ENCODE results near the gene CCDC137. TPM values are rescaled to one million over a fixed set of nuclear protein-coding genes. Genes with fewer than 3 reads are reported as not detected.

The CCDC137 gene
- total RNA-seq, 4 donors from 2014 or later, result 13.9 to 27.2 (median 17.0) TPM

- H3K4me3 ChIP-seq, result peak overlapping the region in 2 of 4 donors; percentile 88 to 99
- peaks cover 0 to 22% (median 5%) of the 10 kb centered on the region in 4 donors for H3K4me1 ChIP-seq
- H3K27me3 ChIP-seq, result no peaks in the 10 kb centered on the region
- H3K36me3 ChIP-seq, result no peaks in the 10 kb centered on the region
- H3K9me3 ChIP-seq, result no peaks in the 10 kb centered on the region
- DNase-seq, result peak in 1 of 3 donors; percentile 55
- peak overlapping the region in 1 of 4 donors; percentile 94 for H3K27ac ChIP-seq
- TF ChIP-seq POLR2A (IDR thresholded peaks at IDR 0.05), result no peak
- TF ChIP-seq, protein P1, sequence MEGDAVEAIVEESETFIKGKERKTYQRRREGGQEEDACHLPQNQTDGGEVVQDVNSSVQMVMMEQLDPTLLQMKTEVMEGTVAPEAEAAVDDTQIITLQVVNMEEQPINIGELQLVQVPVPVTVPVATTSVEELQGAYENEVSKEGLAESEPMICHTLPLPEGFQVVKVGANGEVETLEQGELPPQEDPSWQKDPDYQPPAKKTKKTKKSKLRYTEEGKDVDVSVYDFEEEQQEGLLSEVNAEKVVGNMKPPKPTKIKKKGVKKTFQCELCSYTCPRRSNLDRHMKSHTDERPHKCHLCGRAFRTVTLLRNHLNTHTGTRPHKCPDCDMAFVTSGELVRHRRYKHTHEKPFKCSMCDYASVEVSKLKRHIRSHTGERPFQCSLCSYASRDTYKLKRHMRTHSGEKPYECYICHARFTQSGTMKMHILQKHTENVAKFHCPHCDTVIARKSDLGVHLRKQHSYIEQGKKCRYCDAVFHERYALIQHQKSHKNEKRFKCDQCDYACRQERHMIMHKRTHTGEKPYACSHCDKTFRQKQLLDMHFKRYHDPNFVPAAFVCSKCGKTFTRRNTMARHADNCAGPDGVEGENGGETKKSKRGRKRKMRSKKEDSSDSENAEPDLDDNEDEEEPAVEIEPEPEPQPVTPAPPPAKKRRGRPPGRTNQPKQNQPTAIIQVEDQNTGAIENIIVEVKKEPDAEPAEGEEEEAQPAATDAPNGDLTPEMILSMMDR (IDR thresholded peaks at IDR 0.05), result no peak
Observed at GRCh38 chr17:81635431-81635830, 31.1 kb upstream of the CCDC137 start.

- H3K36me3 ChIP-seq, result no peaks in the 10 kb centered on the region
- peak overlapping the region; percentile 54 to 99 (median 92) for H3K4me3 ChIP-seq
- peak overlapping the region; percentile 82 to 94 (median 90) for H3K27ac ChIP-seq
- DNase-seq, result no peak
- TF ChIP-seq, protein P1 (IDR thresholded peaks at IDR 0.05), result no peak
- TF ChIP-seq POLR2A (IDR thresholded peaks at IDR 0.05), result no peak
- no peaks in the 10 kb centered on the region for H3K9me3 ChIP-seq
- H3K4me1 ChIP-seq, result peaks cover 0 to 22% (median 5%) of the 10 kb centered on the region in 4 donors
- no peaks in the 10 kb centered on the region for H3K27me3 ChIP-seq
Observed at GRCh38 chr17:81635973-81636504, 30.5 kb upstream of the CCDC137 start.

- DNase-seq, result peak; percentile 74 to 90 (median 89)
- H3K9me3 ChIP-seq, result no peaks in the 10 kb centered on the region
- TF ChIP-seq, protein P1 (IDR thresholded peaks at IDR 0.05), result no peak
- TF ChIP-seq POLR2A (IDR thresholded peaks at IDR 0.05), result peak; percentile 68 to 92
- H3K27me3 ChIP-seq, result no peaks in the 10 kb centered on the region
- H3K36me3 ChIP-seq, result no peaks in the 10 kb centered on the region
- peak within 1 kb of the TSS; percentile 54 to 99 (median 92) for H3K4me3 ChIP-seq
- H3K4me1 ChIP-seq, result peaks cover 0 to 22% (median 5%) of the 10 kb centered on the region in 4 donors
- H3K27ac ChIP-seq, result peak within 1 kb of the TSS; percentile 82 to 94 (median 90)
Observed at GRCh38 chr17:81636505-81637288, 29.8 kb upstream of the CCDC137 start, which contains the start of the genes NPLOC4 and TSPAN10. Gene NPLOC4 (minus strand): TSS chr17:81637112. CDS start chr17:81636930, 182 bp downstream. Gene TSPAN10 (plus strand): TSS chr17:81637196. CDS start chr17:81642413, 5,217 bp downstream.

- no peak overlapping the region for H3K4me3 ChIP-seq
- H3K36me3 ChIP-seq, result no peaks in the 10 kb centered on the region
- TF ChIP-seq POLR2A (IDR thresholded peaks at IDR 0.05), result no peak
- TF ChIP-seq, protein P1 (IDR thresholded peaks at IDR 0.05), result no peak
- H3K27ac ChIP-seq, result no peak overlapping the region
- peaks cover 0 to 22% (median 5%) of the 10 kb centered on the region in 4 donors for H3K4me1 ChIP-seq
- H3K9me3 ChIP-seq, result no peaks in the 10 kb centered on the region
- H3K27me3 ChIP-seq, result no peaks in the 10 kb centered on the region
- no peak for DNase-seq
Observed at GRCh38 chr17:81638683-81639082, 27.9 kb upstream of the CCDC137 start.

GRCh38 chr17:81640011-81640410, 26.5 kb upstream of the CCDC137 start:
- Histone ChIP-seq H3K4me1 (peaks cover 0 to 12% (median 5%) of the 10 kb centered on the region in 4 donors), H3K4me3 (no peak overlapping the region), H3K9me3 (no peaks in the 10 kb centered on the region), H3K27me3 (no peaks in the 10 kb centered on the region), H3K36me3 (no peaks in the 10 kb centered on the region), H3K27ac (no peak overlapping the region)
- no peak for DNase-seq
- TF ChIP-seq, protein P1 (IDR thresholded peaks at IDR 0.05), result no peak
- no peak for TF ChIP-seq POLR2A (IDR thresholded peaks at IDR 0.05)
